Mucosa of stomach (tissue), 1 donor: ENCODE measurements around the gene FNIP2.
"Not testable (repeated sequence)": the region's sequence is repeated elsewhere in the genome, so short reads cannot be mapped to it uniquely, and the experiment has no call there.

Experiments used
- H3K27me3 ChIP-seq: one replicate; pipeline ENCODE4 v1.7.0; 2013; ENCODE audit warnings: mild to moderate bottlenecking, low read length; ENCODE audit not compliant: control insufficient read depth, insufficient read depth
- H3K36me3 ChIP-seq: one replicate; pipeline ENCODE4 v1.7.0; 2013; ENCODE audit warnings: low read length; ENCODE audit not compliant: control insufficient read depth, insufficient read depth
- H3K4me1 ChIP-seq: one replicate; pipeline ENCODE4 v1.7.0; 2013; ENCODE audit warnings: mild to moderate bottlenecking, low read length; ENCODE audit not compliant: control insufficient read depth, insufficient read depth
- H3K4me3 ChIP-seq: one replicate; pipeline ENCODE4 v1.7.0; 2013; ENCODE audit warnings: low read length
- H3K9ac ChIP-seq: one replicate; pipeline ENCODE4 v1.7.0; 2013; ENCODE audit warnings: mild to moderate bottlenecking, low read length, moderate library complexity
- H3K9me3 ChIP-seq: one replicate; pipeline ENCODE4 v1.7.0; 2013; ENCODE audit warnings: mild to moderate bottlenecking, low read length, moderate library complexity; ENCODE audit not compliant: control insufficient read depth
- donor health status: Pancreatic carcinoma.

The FNIP2 gene

GRCh38 chr4:158870282-158870625 is 101.4 kb downstream of the FNIP2 start:
- Histone ChIP-seq H3K4me1 (no peaks in the 10 kb centered on the region), H3K27me3 (no peaks in the 10 kb centered on the region), H3K9ac (no peak overlapping the region), H3K36me3 (peaks cover 6% of the 10 kb centered on the region), H3K4me3 (no peak overlapping the region), H3K9me3 (no peaks in the 10 kb centered on the region)

GRCh38 chr4:158870626-158871334 is 102.0 kb downstream of the FNIP2 start:
- no peaks in the 10 kb centered on the region for H3K4me1 ChIP-seq
- H3K9ac ChIP-seq = no peak overlapping the region
- H3K27me3 ChIP-seq = no peaks in the 10 kb centered on the region
- no peaks in the 10 kb centered on the region for H3K9me3 ChIP-seq
- H3K36me3 ChIP-seq = peaks cover 6% of the 10 kb centered on the region
- no peak overlapping the region for H3K4me3 ChIP-seq

GRCh38 chr4:158871335-158871724 is 102.5 kb downstream of the FNIP2 start:
- peaks cover 6% of the 10 kb centered on the region for H3K36me3 ChIP-seq

GRCh38 chr4:158873795-158874401 is 105.1 kb downstream of the FNIP2 start:
- H3K4me3 ChIP-seq = no peak overlapping the region
- H3K4me1 ChIP-seq = no peaks in the 10 kb centered on the region
- H3K9me3 ChIP-seq = no peaks in the 10 kb centered on the region
- H3K9ac ChIP-seq = no peak overlapping the region
- H3K36me3 ChIP-seq = peaks cover 6% of the 10 kb centered on the region
- H3K27me3 ChIP-seq = no peaks in the 10 kb centered on the region

More at GRCh38 chr4:158871335-158871724, 102.5 kb downstream of the FNIP2 start:
- H3K27me3 ChIP-seq = no peaks in the 10 kb centered on the region
- no peaks in the 10 kb centered on the region for H3K4me1 ChIP-seq
- H3K9me3 ChIP-seq = no peaks in the 10 kb centered on the region
- H3K9ac ChIP-seq = no peak overlapping the region
- no peak overlapping the region for H3K4me3 ChIP-seq

GRCh38 chr4:158875026-158875425 is 106.2 kb downstream of the FNIP2 start:
- H3K9me3 ChIP-seq = no peaks in the 10 kb centered on the region
- H3K36me3 ChIP-seq = peaks cover 3% of the 10 kb centered on the region
- no peaks in the 10 kb centered on the region for H3K27me3 ChIP-seq
- H3K9ac ChIP-seq = no peak overlapping the region
- no peak overlapping the region for H3K4me3 ChIP-seq
- no peaks in the 10 kb centered on the region for H3K4me1 ChIP-seq

GRCh38 chr4:158875455-158875854 is 106.6 kb downstream of the FNIP2 start:
- no peak overlapping the region for H3K4me3 ChIP-seq
- no peaks in the 10 kb centered on the region for H3K27me3 ChIP-seq
- H3K9ac ChIP-seq = no peak overlapping the region
- no peaks in the 10 kb centered on the region for H3K9me3 ChIP-seq
- no peaks in the 10 kb centered on the region for H3K4me1 ChIP-seq
- H3K36me3 ChIP-seq = peaks cover under 1% of the 10 kb centered on the region

- H3K9ac ChIP-seq = no peak overlapping the region
- no peaks in the 10 kb centered on the region for H3K4me1 ChIP-seq
- no peaks in the 10 kb centered on the region for H3K9me3 ChIP-seq
- no peaks in the 10 kb centered on the region for H3K36me3 ChIP-seq
- H3K4me3 ChIP-seq = no peak overlapping the region
- H3K27me3 ChIP-seq = no peaks in the 10 kb centered on the region
Measured at GRCh38 chr4:158877069-158877468, 108.2 kb downstream of the FNIP2 start.

GRCh38 chr4:158882142-158882541 is 113.3 kb downstream of the FNIP2 start:
- H3K27me3 ChIP-seq, H3K9me3 ChIP-seq, H3K4me3 ChIP-seq, H3K4me1 ChIP-seq, H3K36me3 ChIP-seq, H3K9ac ChIP-seq: not testable (repeated sequence)

GRCh38 chr4:158884280-158884679 is 115.5 kb downstream of the FNIP2 start:
- no peaks in the 10 kb centered on the region for H3K27me3 ChIP-seq
- H3K9ac ChIP-seq = no peak overlapping the region
- no peak overlapping the region for H3K4me3 ChIP-seq

GRCh38 chr4:158885564-158885963 is 116.7 kb downstream of the FNIP2 start:
- peaks cover 4% of the 10 kb centered on the region for H3K36me3 ChIP-seq

More at GRCh38 chr4:158884280-158884679, 115.5 kb downstream of the FNIP2 start:
- no peaks in the 10 kb centered on the region for H3K4me1 ChIP-seq
- H3K9me3 ChIP-seq = no peaks in the 10 kb centered on the region
- H3K36me3 ChIP-seq = no peaks in the 10 kb centered on the region

GRCh38 chr4:158890294-158890693 is 121.5 kb downstream of the FNIP2 start:
- no peak overlapping the region for H3K9ac ChIP-seq
- H3K27me3 ChIP-seq = no peaks in the 10 kb centered on the region
- no peaks in the 10 kb centered on the region for H3K9me3 ChIP-seq
- H3K4me1 ChIP-seq = no peaks in the 10 kb centered on the region
- peaks cover 10% of the 10 kb centered on the region for H3K36me3 ChIP-seq
- no peak overlapping the region for H3K4me3 ChIP-seq

More at GRCh38 chr4:158885564-158885963, 116.7 kb downstream of the FNIP2 start:
- Histone ChIP-seq H3K4me3 (no peak overlapping the region), H3K4me1 (no peaks in the 10 kb centered on the region), H3K27me3 (no peaks in the 10 kb centered on the region), H3K9me3 (no peaks in the 10 kb centered on the region), H3K9ac (no peak overlapping the region)

GRCh38 chr4:158891256-158891655 is 122.4 kb downstream of the FNIP2 start:
- Histone ChIP-seq H3K9me3 (no peaks in the 10 kb centered on the region), H3K36me3 (peaks cover 10% of the 10 kb centered on the region), H3K27me3 (no peaks in the 10 kb centered on the region), H3K4me1 (peaks cover 5% of the 10 kb centered on the region), H3K9ac (no peak overlapping the region), H3K4me3 (no peak overlapping the region)
